ENCODE measurements around the gene NR1H2.
A peak's percentile ranks its signal among the peaks of the same experiment; 100 is the strongest.

NR1H2 gene

GRCh38 chr19:50420808-50421207 lies 44.6 kb downstream of the NR1H2 start:
- Histone ChIP-seq H3K9me3 (ENCODE audit: control insufficient read depth, low read length) (no peaks in the 10 kb centered on the region), H3K36me3 (ENCODE audit: control insufficient read depth, insufficient read depth, low read length) (no peaks in the 10 kb centered on the region), H3K4me3 (ENCODE audit: insufficient read depth, low read depth, low read length, poor library complexity, severe bottlenecking) (no peak overlapping the region), H3K27me3 (replicated peaks; ENCODE audit: control insufficient read depth, insufficient read depth, low read length, poor library complexity, severe bottlenecking) (peaks cover 8% of the 10 kb centered on the region), H3K4me1 (ENCODE audit: control insufficient read depth, insufficient read depth, low read length, poor library complexity, severe bottlenecking) (no peaks in the 10 kb centered on the region), H3K27ac (ENCODE audit: insufficient read depth, low read length, poor library complexity, severe bottlenecking) (no peak overlapping the region)
- DNase-seq, result no peak

GRCh38 chr19:50422397-50423278 lies 46.4 kb downstream of the NR1H2 start:
- no peak overlapping the region for H3K27ac ChIP-seq (ENCODE audit: insufficient read depth, low read length, poor library complexity, severe bottlenecking)
- peaks cover 8% of the 10 kb centered on the region for H3K27me3 ChIP-seq (replicated peaks; ENCODE audit: control insufficient read depth, insufficient read depth, low read length, poor library complexity, severe bottlenecking)
- H3K4me3 ChIP-seq (ENCODE audit: insufficient read depth, low read depth, low read length, poor library complexity, severe bottlenecking), result no peak overlapping the region
- H3K36me3 ChIP-seq (ENCODE audit: control insufficient read depth, insufficient read depth, low read length), result no peaks in the 10 kb centered on the region
- DNase-seq, result no peak
- no peaks in the 10 kb centered on the region for H3K9me3 ChIP-seq (ENCODE audit: control insufficient read depth, low read length)
- no peaks in the 10 kb centered on the region for H3K4me1 ChIP-seq (ENCODE audit: control insufficient read depth, insufficient read depth, low read length, poor library complexity, severe bottlenecking)

- Histone ChIP-seq H3K4me1 (ENCODE audit: control insufficient read depth, insufficient read depth, low read length, poor library complexity, severe bottlenecking) (no peaks in the 10 kb centered on the region), H3K9me3 (ENCODE audit: control insufficient read depth, low read length) (no peaks in the 10 kb centered on the region), H3K27me3 (replicated peaks; ENCODE audit: control insufficient read depth, insufficient read depth, low read length, poor library complexity, severe bottlenecking) (peaks cover 7% of the 10 kb centered on the region), H3K4me3 (ENCODE audit: insufficient read depth, low read depth, low read length, poor library complexity, severe bottlenecking) (no peak overlapping the region), H3K27ac (ENCODE audit: insufficient read depth, low read length, poor library complexity, severe bottlenecking) (no peak overlapping the region), H3K36me3 (ENCODE audit: control insufficient read depth, insufficient read depth, low read length) (no peaks in the 10 kb centered on the region)
- no peak for DNase-seq
Observed at GRCh38 chr19:50423279-50424113, 47.2 kb downstream of the NR1H2 start.

GRCh38 chr19:50425581-50425980 lies 49.3 kb downstream of the NR1H2 start:
- Histone ChIP-seq H3K36me3 (ENCODE audit: control insufficient read depth, insufficient read depth, low read length) (no peaks in the 10 kb centered on the region), H3K9me3 (ENCODE audit: control insufficient read depth, low read length) (no peaks in the 10 kb centered on the region), H3K27ac (ENCODE audit: insufficient read depth, low read length, poor library complexity, severe bottlenecking) (no peak overlapping the region), H3K27me3 (replicated peaks; ENCODE audit: control insufficient read depth, insufficient read depth, low read length, poor library complexity, severe bottlenecking) (no peaks in the 10 kb centered on the region), H3K4me3 (ENCODE audit: insufficient read depth, low read depth, low read length, poor library complexity, severe bottlenecking) (no peak overlapping the region), H3K4me1 (ENCODE audit: control insufficient read depth, insufficient read depth, low read length, poor library complexity, severe bottlenecking) (no peaks in the 10 kb centered on the region)
- DNase-seq, result no peak

GRCh38 chr19:50427318-50427925 lies 51.2 kb downstream of the NR1H2 start:
- peak overlapping the region; percentile 16 for H3K4me3 ChIP-seq (ENCODE audit: insufficient read depth, low read depth, low read length, poor library complexity, severe bottlenecking)
- no peaks in the 10 kb centered on the region for H3K9me3 ChIP-seq (ENCODE audit: control insufficient read depth, low read length)
- H3K36me3 ChIP-seq (ENCODE audit: control insufficient read depth, insufficient read depth, low read length), result no peaks in the 10 kb centered on the region
- H3K4me1 ChIP-seq (ENCODE audit: control insufficient read depth, insufficient read depth, low read length, poor library complexity, severe bottlenecking), result peaks cover 10% of the 10 kb centered on the region
- no peak for DNase-seq
- H3K27me3 ChIP-seq (replicated peaks; ENCODE audit: control insufficient read depth, insufficient read depth, low read length, poor library complexity, severe bottlenecking), result peaks cover 3% of the 10 kb centered on the region
- no peak overlapping the region for H3K27ac ChIP-seq (ENCODE audit: insufficient read depth, low read length, poor library complexity, severe bottlenecking)

DNA sequence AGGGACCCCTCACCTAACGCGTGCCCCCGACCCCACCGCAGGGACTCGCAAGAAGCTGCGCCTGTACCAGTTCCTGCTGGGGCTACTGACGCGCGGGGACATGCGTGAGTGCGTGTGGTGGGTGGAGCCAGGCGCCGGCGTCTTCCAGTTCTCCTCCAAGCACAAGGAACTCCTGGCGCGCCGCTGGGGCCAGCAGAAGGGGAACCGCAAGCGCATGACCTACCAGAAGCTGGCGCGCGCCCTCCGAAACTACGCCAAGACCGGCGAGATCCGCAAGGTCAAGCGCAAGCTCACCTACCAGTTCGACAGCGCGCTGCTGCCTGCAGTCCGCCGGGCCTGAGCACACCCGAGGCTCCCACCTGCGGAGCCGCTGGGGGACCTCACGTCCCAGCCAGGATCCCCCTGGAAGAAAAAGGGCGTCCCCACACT lies 51.8 kb downstream of the NR1H2 start:
- Histone ChIP-seq H3K4me1 (ENCODE audit: control insufficient read depth, insufficient read depth, low read length, poor library complexity, severe bottlenecking) (peaks cover 13% of the 10 kb centered on the region), H3K27ac (ENCODE audit: insufficient read depth, low read length, poor library complexity, severe bottlenecking) (no peak overlapping the region), H3K27me3 (replicated peaks; ENCODE audit: control insufficient read depth, insufficient read depth, low read length, poor library complexity, severe bottlenecking) (peaks cover 8% of the 10 kb centered on the region), H3K36me3 (ENCODE audit: control insufficient read depth, insufficient read depth, low read length) (no peaks in the 10 kb centered on the region), H3K4me3 (ENCODE audit: insufficient read depth, low read depth, low read length, poor library complexity, severe bottlenecking) (peak overlapping the region; percentile 16), H3K9me3 (ENCODE audit: control insufficient read depth, low read length) (no peaks in the 10 kb centered on the region)
- no peak for DNase-seq

GRCh38 chr19:50428772-50429463 lies 52.7 kb downstream of the NR1H2 start:
- no peak overlapping the region for H3K4me3 ChIP-seq (ENCODE audit: insufficient read depth, low read depth, low read length, poor library complexity, severe bottlenecking)

GRCh38 chr19:50430888-50431342 lies 54.7 kb downstream of the NR1H2 start:
- Histone ChIP-seq H3K4me1 (ENCODE audit: control insufficient read depth, insufficient read depth, low read length, poor library complexity, severe bottlenecking) (peaks cover 13% of the 10 kb centered on the region), H3K27me3 (replicated peaks; ENCODE audit: control insufficient read depth, insufficient read depth, low read length, poor library complexity, severe bottlenecking) (peaks cover 8% of the 10 kb centered on the region), H3K9me3 (ENCODE audit: control insufficient read depth, low read length) (no peaks in the 10 kb centered on the region), H3K36me3 (ENCODE audit: control insufficient read depth, insufficient read depth, low read length) (no peaks in the 10 kb centered on the region), H3K4me3 (ENCODE audit: insufficient read depth, low read depth, low read length, poor library complexity, severe bottlenecking) (peak overlapping the region; percentile 44), H3K27ac (ENCODE audit: insufficient read depth, low read length, poor library complexity, severe bottlenecking) (no peak overlapping the region)
- no peak for DNase-seq

More at GRCh38 chr19:50428772-50429463, 52.7 kb downstream of the NR1H2 start:
- Histone ChIP-seq H3K27me3 (replicated peaks; ENCODE audit: control insufficient read depth, insufficient read depth, low read length, poor library complexity, severe bottlenecking) (peaks cover 8% of the 10 kb centered on the region), H3K4me1 (ENCODE audit: control insufficient read depth, insufficient read depth, low read length, poor library complexity, severe bottlenecking) (peaks cover 13% of the 10 kb centered on the region), H3K36me3 (ENCODE audit: control insufficient read depth, insufficient read depth, low read length) (no peaks in the 10 kb centered on the region), H3K27ac (ENCODE audit: insufficient read depth, low read length, poor library complexity, severe bottlenecking) (no peak overlapping the region), H3K9me3 (ENCODE audit: control insufficient read depth, low read length) (no peaks in the 10 kb centered on the region)
- no peak for DNase-seq

GRCh38 chr19:50431343-50432220 lies 55.3 kb downstream of the NR1H2 start:
- H3K36me3 ChIP-seq (ENCODE audit: control insufficient read depth, insufficient read depth, low read length), result no peaks in the 10 kb centered on the region
- peaks cover 8% of the 10 kb centered on the region for H3K27me3 ChIP-seq (replicated peaks; ENCODE audit: control insufficient read depth, insufficient read depth, low read length, poor library complexity, severe bottlenecking)
- H3K9me3 ChIP-seq (ENCODE audit: control insufficient read depth, low read length), result no peaks in the 10 kb centered on the region
- H3K4me3 ChIP-seq (ENCODE audit: insufficient read depth, low read depth, low read length, poor library complexity, severe bottlenecking), result peak overlapping the region; percentile 44
- DNase-seq, result peak; percentile 79 to 81 (median 81)
- H3K4me1 ChIP-seq (ENCODE audit: control insufficient read depth, insufficient read depth, low read length, poor library complexity, severe bottlenecking), result peaks cover 13% of the 10 kb centered on the region
- H3K27ac ChIP-seq (ENCODE audit: insufficient read depth, low read length, poor library complexity, severe bottlenecking), result peak overlapping the region; percentile 35

Data from effector memory CD4-positive, alpha-beta T cell (primary cell).